ENCODE measurements around the gene DLL1. TPM values are rescaled to one million over a fixed set of nuclear protein-coding genes. Genes with fewer than 3 reads are reported as not detected.

DLL1 gene
- total RNA-seq, 1 donor from 2014 or later: 11.7 TPM

DNA sequence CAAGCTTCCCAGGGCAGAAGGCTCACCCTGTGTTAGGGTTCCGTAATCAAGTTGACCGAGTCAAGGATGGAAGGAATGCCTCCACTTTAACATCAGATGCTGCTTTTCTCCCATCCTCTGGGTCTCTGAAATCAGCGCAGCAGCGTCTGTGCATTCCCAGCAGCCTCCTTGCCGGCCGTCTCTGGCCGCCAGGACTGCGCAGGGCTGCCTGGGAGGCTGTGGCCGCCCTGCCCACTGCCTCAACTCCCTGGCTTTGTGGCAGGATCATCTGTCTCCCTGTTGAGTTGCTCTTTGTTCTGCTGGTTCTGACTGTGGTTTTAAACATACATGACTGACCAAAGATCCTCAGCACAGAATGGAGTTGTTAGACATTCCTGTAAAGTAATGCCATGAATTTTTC, 56.5 kb downstream of the DLL1 start:
- Mint-ChIP-seq H3K4me3 (no peak overlapping the region), H3K27me3 (peaks cover 16% of the 10 kb centered on the region), H3K4me1 (ENCODE audit: unreplicated experiment) (peaks cover 30% of the 10 kb centered on the region), H3K9me3 (no peaks in the 10 kb centered on the region), H3K36me3 (no peaks in the 10 kb centered on the region), H3K27ac (no peak overlapping the region)
- no peak for DNase-seq (ENCODE audit: extremely low spot score, unreplicated experiment)
- no peak for TF ChIP-seq CTCF (conservative IDR thresholded peaks at IDR 0.05)

DNA sequence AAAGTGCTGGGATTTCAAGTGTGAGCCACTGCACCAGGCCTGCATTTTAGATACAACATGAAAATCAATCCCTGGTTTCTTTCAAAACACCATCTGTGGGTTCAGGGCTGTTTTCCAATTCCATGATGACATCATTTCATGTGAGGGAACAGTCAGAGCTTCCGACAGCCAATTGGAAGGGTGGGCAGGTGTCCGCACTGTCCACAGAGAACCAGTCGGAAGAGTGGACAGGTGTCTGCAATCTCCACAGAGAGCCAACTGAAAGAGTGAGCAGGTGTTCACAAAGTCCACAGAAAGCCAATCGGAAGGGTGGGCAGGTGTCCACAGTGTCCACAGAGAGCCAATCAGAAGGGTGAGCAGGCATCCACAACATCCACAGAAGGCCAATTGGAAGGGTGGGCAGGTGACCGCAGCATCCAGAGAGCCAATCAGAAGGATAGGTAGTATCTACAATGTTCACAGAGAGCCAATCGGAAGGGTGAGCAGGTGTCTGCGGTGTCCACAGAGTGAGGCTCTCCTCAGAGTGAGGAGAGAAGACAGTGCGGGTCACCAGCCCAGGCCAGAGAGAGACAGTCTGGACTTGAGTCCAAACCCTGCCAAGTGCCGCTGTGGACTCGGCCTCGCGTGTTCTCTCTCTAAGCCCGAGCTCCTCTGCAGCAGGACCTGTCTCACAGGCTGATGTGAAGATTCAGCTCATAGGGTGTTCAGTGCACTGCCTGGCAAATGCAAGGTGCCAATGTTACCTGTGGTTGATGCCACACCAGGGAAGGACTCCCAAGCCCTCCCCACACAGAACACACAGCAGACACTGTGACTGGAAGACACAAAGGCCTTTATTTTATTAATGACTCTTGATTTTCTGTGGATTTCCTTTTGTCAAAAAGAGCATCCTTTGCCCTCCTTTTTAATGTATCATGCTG, 57.3 kb downstream of the DLL1 start:
- Mint-ChIP-seq H3K4me1 (ENCODE audit: unreplicated experiment) (peaks cover 30% of the 10 kb centered on the region), H3K27me3 (peaks cover 18% of the 10 kb centered on the region), H3K36me3 (no peaks in the 10 kb centered on the region), H3K27ac (no peak overlapping the region), H3K9me3 (no peaks in the 10 kb centered on the region), H3K4me3 (no peak overlapping the region)
- no peak for DNase-seq (ENCODE audit: extremely low spot score, unreplicated experiment)
- no peak for TF ChIP-seq CTCF (conservative IDR thresholded peaks at IDR 0.05)

Small RNA genes within 50 kb of the gene (microRNA-seq; reads per million reads assigned to microRNA genes)
- not detected for gene MIR4644

Other genes starting within 250 kb of the DLL1 start
- gene FAM120B, start 15.7 kb upstream of the DLL1 start, total RNA-seq (ENCODE audit: low replicate concordance): 37.7 and 40.5 TPM in 2 replicates